ENCODE results near the gene CELA2A.
"Not testable (repeated sequence)": the region's sequence is repeated elsewhere in the genome, so short reads cannot be mapped to it uniquely, and the experiment has no call there.

GRCh38 chr1:15463926-15464322, 7.4 kb downstream of the CELA2A start:
- TF ChIP-seq CBX8 (IDR thresholded peaks at IDR 0.05; ENCODE audit: borderline replicate concordance, extremely low read depth, low read depth, low read length, poor library complexity, severe bottlenecking); REST (IDR thresholded peaks at IDR 0.05; ENCODE audit: borderline replicate concordance); REST (CRISPR knock-in tag; IDR thresholded peaks at IDR 0.05; ENCODE audit: low read depth); POLR2AphosphoS5 (IDR thresholded peaks at IDR 0.05; ENCODE audit: control insufficient read depth, insufficient read depth, low read depth, low read length); MAX (CRISPR knock-in tag; IDR thresholded peaks at IDR 0.05); SMAD1 (IDR thresholded peaks at IDR 0.05; ENCODE audit: low read depth, low read length, partially characterized antibody); MXD1 (CRISPR knock-in tag; IDR thresholded peaks at IDR 0.05; ENCODE audit: borderline replicate concordance, poor library complexity, severe bottlenecking); MAZ (CRISPR knock-in tag; conservative IDR thresholded peaks at IDR 0.05 in 1 of 2, IDR thresholded peaks at IDR 0.05 in 1 of 2); POLR2A (conservative IDR thresholded peaks at IDR 0.05): not testable (repeated sequence)
- TF ChIP-seq, protein P1, sequence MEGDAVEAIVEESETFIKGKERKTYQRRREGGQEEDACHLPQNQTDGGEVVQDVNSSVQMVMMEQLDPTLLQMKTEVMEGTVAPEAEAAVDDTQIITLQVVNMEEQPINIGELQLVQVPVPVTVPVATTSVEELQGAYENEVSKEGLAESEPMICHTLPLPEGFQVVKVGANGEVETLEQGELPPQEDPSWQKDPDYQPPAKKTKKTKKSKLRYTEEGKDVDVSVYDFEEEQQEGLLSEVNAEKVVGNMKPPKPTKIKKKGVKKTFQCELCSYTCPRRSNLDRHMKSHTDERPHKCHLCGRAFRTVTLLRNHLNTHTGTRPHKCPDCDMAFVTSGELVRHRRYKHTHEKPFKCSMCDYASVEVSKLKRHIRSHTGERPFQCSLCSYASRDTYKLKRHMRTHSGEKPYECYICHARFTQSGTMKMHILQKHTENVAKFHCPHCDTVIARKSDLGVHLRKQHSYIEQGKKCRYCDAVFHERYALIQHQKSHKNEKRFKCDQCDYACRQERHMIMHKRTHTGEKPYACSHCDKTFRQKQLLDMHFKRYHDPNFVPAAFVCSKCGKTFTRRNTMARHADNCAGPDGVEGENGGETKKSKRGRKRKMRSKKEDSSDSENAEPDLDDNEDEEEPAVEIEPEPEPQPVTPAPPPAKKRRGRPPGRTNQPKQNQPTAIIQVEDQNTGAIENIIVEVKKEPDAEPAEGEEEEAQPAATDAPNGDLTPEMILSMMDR (IDR thresholded peaks at IDR 0.05 in 2 of 3, conservative IDR thresholded peaks at IDR 0.05 in 1 of 3; ENCODE audit: insufficient read depth in 2 of 3, low read depth in 1 of 3, low read length in 3 of 3), result not testable (repeated sequence)

Data from K562 (cell line).